K562 (cell line): ENCODE results near the gene SCFD2. TPM values are rescaled to one million over a fixed set of nuclear protein-coding genes. Genes with fewer than 3 reads are reported as not detected.
A peak's percentile ranks its signal among the peaks of the same experiment; 100 is the strongest.

ENCODE experiments used
- ATF7 ChIP-seq: fragments of 450-650 bp; IDR thresholded peaks from 2 replicates; pipeline ENCODE4 v1.7.1; 2014; ENCODE audit warnings: mild to moderate bottlenecking, moderate library complexity
- BRD4 ChIP-seq: fragments of 200-600 bp; sonication (generic); IDR thresholded peaks from 2 replicates; pipeline ENCODE4 v1.6.1; 2017; ENCODE audit warnings: inconsistent platforms
- CBX5 ChIP-seq: IDR thresholded peaks from 2 replicates; pipeline ENCODE4 v1.6.1; 2014; ENCODE audit warnings: low read depth, borderline replicate concordance
- E2F1 ChIP-seq: sonication (generic); formaldehyde crosslinking; IDR thresholded peaks from 2 replicates; pipeline ENCODE4 v1.8.1; 2023; ENCODE audit warnings: mild to moderate bottlenecking, missing genetic modification reagents, moderate library complexity
- EP400 ChIP-seq: fragments of 450-650 bp; IDR thresholded peaks from 2 replicates; pipeline ENCODE4 v1.6.1; 2017; ENCODE audit warnings: antibody characterized with exemption, mild to moderate bottlenecking, moderate library complexity
- ETV1 ChIP-seq: fragments of 450-650 bp; conservative IDR thresholded peaks from 2 replicates; pipeline ENCODE4 v1.6.1; 2016; ENCODE audit warnings: missing genetic modification characterization, control low read depth, low read depth, missing compliant biosample characterization
- FOXO4 ChIP-seq: fragments of 450-650 bp; formaldehyde crosslinking; IDR thresholded peaks from 2 replicates; pipeline ENCODE4 v1.4.0; 2020; ENCODE audit warnings: mild to moderate bottlenecking, moderate library complexity
- GABPB1 ChIP-seq: sonication (generic); formaldehyde crosslinking; IDR thresholded peaks from 2 replicates; pipeline ENCODE4 v1.8.0; 2022; ENCODE audit warnings: mild to moderate bottlenecking, missing genetic modification reagents
- HDGF ChIP-seq: fragments of 450-650 bp; IDR thresholded peaks from 2 replicates; pipeline ENCODE4 v1.6.1; 2016
- MAFK ChIP-seq: IDR thresholded peaks from 2 replicates; pipeline ENCODE4 v1.6.1; 2011; ENCODE audit warnings: low read length, improper control_type of control experiment
- MYBL2 ChIP-seq, 2 experiments: fragments of 450-650 bp in 1 of 2; sonication (generic) in 1 of 2; formaldehyde crosslinking in 1 of 2; IDR thresholded peaks; 2 replicates each; pipeline versions ENCODE4 v1.6.1 to v1.8.1; 2017 to 2022; ENCODE audit warnings: borderline replicate concordance in 1 of 2, inconsistent platforms in 1 of 2, low read depth in 1 of 2, mild to moderate bottlenecking in 1 of 2, missing genetic modification reagents in 1 of 2, moderate library complexity in 1 of 2
- NR2C1 ChIP-seq, 2 experiments: fragments of 450-650 bp; IDR thresholded peaks; 2 replicates each; pipeline ENCODE4 v1.6.1; 2017; ENCODE audit warnings: mild to moderate bottlenecking in 2 of 2, antibody characterized with exemption in 1 of 2, inconsistent platforms in 1 of 2, missing compliant biosample characterization in 1 of 2, missing genetic modification characterization in 1 of 2
- POLR2AphosphoS5 ChIP-seq: IDR thresholded peaks from 2 replicates; pipeline ENCODE4 v1.6.1; 2011; ENCODE audit warnings: mild to moderate bottlenecking, low read depth, low read length, moderate library complexity; ENCODE audit not compliant: control insufficient read depth, insufficient read depth
- PRPF4 ChIP-seq: fragments of 200-400 bp; formaldehyde crosslinking; IDR thresholded peaks from one replicate; pipeline ENCODE4 v1.6.1; 2017; ENCODE audit warnings: low read length, low read depth, mild to moderate bottlenecking; ENCODE audit not compliant: insufficient read depth, poor library complexity, severe bottlenecking
- RBM17 ChIP-seq: fragments of 200-400 bp; formaldehyde crosslinking; IDR thresholded peaks from 2 replicates; pipeline ENCODE4 v1.6.1; 2017; ENCODE audit warnings: low read depth, mild to moderate bottlenecking, low read length, borderline replicate concordance
- RBM25 ChIP-seq: fragments of 200-400 bp; formaldehyde crosslinking; IDR thresholded peaks from 2 replicates; pipeline ENCODE4 v1.6.1; 2018; ENCODE audit warnings: low read length, low read depth, moderate library complexity; ENCODE audit not compliant: severe bottlenecking
- SETDB1 ChIP-seq: IDR thresholded peaks from one replicate; pipeline ENCODE4 v1.6.1; 2012; ENCODE audit warnings: low read length, control low read depth, inconsistent platforms
- SIN3A ChIP-seq, 2 experiments: fragments of 150-350 bp in 1 of 2; IDR thresholded peaks; 2 replicates each; pipeline ENCODE4 v1.6.1; 2011 to 2016; ENCODE audit warnings: borderline replicate concordance in 2 of 2, low read depth in 2 of 2, low read length in 2 of 2, mild to moderate bottlenecking in 2 of 2, moderate library complexity in 2 of 2; ENCODE audit not compliant: control insufficient read depth in 1 of 2
- XRCC5 ChIP-seq: fragments of 200-400 bp; formaldehyde crosslinking; IDR thresholded peaks from 2 replicates; pipeline ENCODE4 v1.6.1; 2017; ENCODE audit warnings: low read depth, mild to moderate bottlenecking, low read length
- ZNF253 ChIP-seq: fragments of 250-450 bp; sonication (Bioruptor Pico); conservative IDR thresholded peaks from 2 replicates; pipeline ENCODE4 v1.6.1; 2021; ENCODE audit warnings: mild to moderate bottlenecking
- ZNF41 ChIP-seq: fragments of 250-450 bp; sonication (Bioruptor Pico); conservative IDR thresholded peaks from 2 replicates; pipeline ENCODE4 v1.4.0; 2020; ENCODE audit warnings: mild to moderate bottlenecking
- ZNF778 ChIP-seq: fragments of 450-650 bp; formaldehyde crosslinking; IDR thresholded peaks from 2 replicates; pipeline ENCODE4 v1.4.0; 2020; ENCODE audit warnings: mild to moderate bottlenecking, moderate library complexity
- polyA plus RNA-seq, 8 experiments: library from polyadenylated mRNA; depleted of rRNA in 4 of 8; stranded (reverse) in 5 of 8; unstranded in 3 of 8; fragments of >200 nt; fragmentation: Nextera tagmentation in 2 of 8; fragmentation: Illumina TruSeq in 1 of 8; extraction: Ambion mirVana in 2 of 8; extraction: Trizol in 1 of 8; gene quantifications; 2 replicates each; pipeline versions ENCODE4 v1.2.1 to v1.2.3, GENCODE V29; 2011 to 2014; ENCODE audit warnings: inconsistent platforms in 1 of 8, missing spikeins in 1 of 8
- total RNA-seq, 7 experiments: library from RNA; depleted of rRNA in 6 of 7; stranded (reverse); fragments of >200 nt in 6 of 7; fragmentation: Illumina TruSeq in 2 of 7; extraction: Trizol in 2 of 7; gene quantifications; 2 replicates each; pipeline versions ENCODE4 v1.2.1 to v1.2.3, GENCODE V29; 2011 to 2021; ENCODE audit warnings: low replicate concordance in 1 of 7
- TF ChIP-seq, protein P1 (sequence below): fragments of 250-450 bp; sonication (Bioruptor Pico); IDR thresholded peaks from 2 replicates; pipeline ENCODE4 v1.5.0; 2020; ENCODE audit warnings: mild to moderate bottlenecking, borderline replicate concordance

Gene SCFD2
- total and polyA plus RNA-seq, 9 of the 15 experiments (the other 6 are each of a cell fraction or from before 2014, with no cell fraction given) = 5.7 to 30.3 (median 22.8) TPM

DNA sequence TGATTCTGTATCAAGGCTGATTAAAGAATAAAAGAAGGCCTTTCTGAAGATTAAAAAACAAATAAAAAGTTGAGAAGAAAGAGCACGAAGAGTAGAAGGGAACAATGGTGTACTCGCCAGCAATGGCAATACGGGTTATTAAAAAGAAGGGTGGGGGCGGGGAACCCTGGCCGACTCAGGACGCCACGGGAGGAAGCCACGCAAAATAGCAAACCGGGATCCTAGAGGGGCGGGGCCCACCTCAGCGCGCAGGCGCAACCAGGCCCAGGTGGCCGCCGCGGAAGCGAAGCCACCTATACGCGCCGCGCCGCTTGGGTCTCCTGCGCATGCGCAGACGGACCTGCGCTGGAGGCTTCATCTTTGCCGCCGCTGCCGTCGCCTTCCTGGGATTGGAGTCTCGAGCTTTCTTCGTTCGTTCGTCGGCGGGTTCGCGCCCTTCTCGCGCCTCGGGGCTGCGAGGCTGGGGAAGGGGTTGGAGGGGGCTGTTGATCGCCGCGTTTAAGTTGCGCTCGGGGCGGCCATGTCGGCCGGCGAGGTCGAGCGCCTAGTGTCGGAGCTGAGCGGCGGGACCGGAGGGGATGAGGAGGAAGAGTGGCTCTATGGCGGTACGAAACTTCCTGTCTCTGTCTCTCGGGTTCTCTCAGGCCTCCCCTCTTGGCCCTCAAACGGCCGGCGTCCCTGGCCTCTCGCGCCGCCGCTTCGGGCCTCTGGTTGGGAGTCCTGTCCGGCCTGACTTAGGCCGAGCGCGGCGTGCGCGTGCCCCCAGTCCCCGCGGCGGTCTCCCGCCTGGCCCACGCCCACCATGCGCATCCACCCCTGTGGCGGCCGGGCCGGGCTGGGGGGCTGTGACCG, 11.7 kb upstream of the SCFD2 start, which contains the start of gene FIP1L1 (continued):
- no peak for TF ChIP-seq NR2C1 (IDR thresholded peaks at IDR 0.05)
- no peak for TF ChIP-seq NR2C1 (tag; IDR thresholded peaks at IDR 0.05)
- peak; percentile 79 for TF ChIP-seq GABPB1 (CRISPR knock-in tag)
- no peak for TF ChIP-seq BRD4
- TF ChIP-seq ETV1 (tag) = 0 out of 2 replicates have a peak, but pooled peaks have one; percentile 20
- peak; percentile 66 to 88; a peak in 2 of 4 replicates for TF ChIP-seq SIN3A (IDR thresholded peaks at IDR 0.05; ENCODE audit: borderline replicate concordance in 2 of 2, control insufficient read depth in 1 of 2, low read depth in 2 of 2, low read length in 2 of 2)
- no peak for TF ChIP-seq MAFK
- no peak for TF ChIP-seq MYBL2 (IDR thresholded peaks at IDR 0.05; ENCODE audit: low read depth)
- no peak for TF ChIP-seq MYBL2 (CRISPR knock-in tag; IDR thresholded peaks at IDR 0.05; ENCODE audit: borderline replicate concordance)
- no peak for TF ChIP-seq RBM17
- TF ChIP-seq ZNF41 (CRISPR knock-in tag) = no peak
- no peak for TF ChIP-seq RBM25
- no peak for TF ChIP-seq ZNF253
- no peak for TF ChIP-seq PRPF4
- TF ChIP-seq POLR2AphosphoS5 = peak; percentile 87
- no peak for TF ChIP-seq CBX5
- no peak for TF ChIP-seq E2F1 (CRISPR knock-in tag)
- no peak for TF ChIP-seq XRCC5
- TF ChIP-seq, protein P1, sequence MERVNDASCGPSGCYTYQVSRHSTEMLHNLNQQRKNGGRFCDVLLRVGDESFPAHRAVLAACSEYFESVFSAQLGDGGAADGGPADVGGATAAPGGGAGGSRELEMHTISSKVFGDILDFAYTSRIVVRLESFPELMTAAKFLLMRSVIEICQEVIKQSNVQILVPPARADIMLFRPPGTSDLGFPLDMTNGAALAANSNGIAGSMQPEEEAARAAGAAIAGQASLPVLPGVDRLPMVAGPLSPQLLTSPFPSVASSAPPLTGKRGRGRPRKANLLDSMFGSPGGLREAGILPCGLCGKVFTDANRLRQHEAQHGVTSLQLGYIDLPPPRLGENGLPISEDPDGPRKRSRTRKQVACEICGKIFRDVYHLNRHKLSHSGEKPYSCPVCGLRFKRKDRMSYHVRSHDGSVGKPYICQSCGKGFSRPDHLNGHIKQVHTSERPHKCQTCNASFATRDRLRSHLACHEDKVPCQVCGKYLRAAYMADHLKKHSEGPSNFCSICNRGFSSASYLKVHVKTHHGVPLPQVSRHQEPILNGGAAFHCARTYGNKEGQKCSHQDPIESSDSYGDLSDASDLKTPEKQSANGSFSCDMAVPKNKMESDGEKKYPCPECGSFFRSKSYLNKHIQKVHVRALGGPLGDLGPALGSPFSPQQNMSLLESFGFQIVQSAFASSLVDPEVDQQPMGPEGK = no peak
- TF ChIP-seq SETDB1 = no peak
- no peak for TF ChIP-seq FOXO4
- TF ChIP-seq EP400 = peak; percentile 77
- TF ChIP-seq ATF7 = peak; percentile 57; the same call in 1 of the 2 replicates
- TF ChIP-seq ZNF778 (CRISPR knock-in tag) = no peak
- no peak for TF ChIP-seq HDGF
